Stimulated activated CD4-positive, alpha-beta T cell treated with anti-CD3 and anti-CD28 coated beads, TNF-alpha, amount 100 ng/mL, for 48 hours (primary cell): ENCODE measurements around the gene NDUFV2.
"Not testable (repeated sequence)": the region's sequence is repeated elsewhere in the genome, so short reads cannot be mapped to it uniquely, and the experiment has no call there.

Experiments
- DNase-seq, 3 donors: peaks; one replicate each; pipeline ENCODE4 v3.0.0-alpha.2; 2020; ENCODE audit warnings: low read depth in 3 of 3

The NDUFV2 gene

GRCh38 chr18:9090578-9090977, 11.9 kb upstream of the NDUFV2 start:
- DNase-seq, result no peak

- DNase-seq, result no peak
Measured at GRCh38 chr18:9091066-9091476, 11.4 kb upstream of the NDUFV2 start.

GRCh38 chr18:9092665-9093064, 9.8 kb upstream of the NDUFV2 start:
- DNase-seq, result no peak

- not testable (repeated sequence) for DNase-seq
Measured at GRCh38 chr18:9093109-9093508, 9.4 kb upstream of the NDUFV2 start.

GRCh38 chr18:9094307-9095226, 7.9 kb upstream of the NDUFV2 start:
- peak; percentile 26 to 71 (median 59) for DNase-seq

GRCh38 chr18:9095297-9096006, 7.0 kb upstream of the NDUFV2 start:
- peak in 2 of 3 donors; percentile 49 to 63 for DNase-seq

GRCh38 chr18:9096007-9096371, 6.5 kb upstream of the NDUFV2 start:
- DNase-seq, result no peak

GRCh38 chr18:9096685-9097084, 5.8 kb upstream of the NDUFV2 start:
- DNase-seq, result no peak

GRCh38 chr18:9097349-9097748, 5.2 kb upstream of the NDUFV2 start:
- no peak for DNase-seq

- DNase-seq, result no peak
Measured at GRCh38 chr18:9100796-9101195, 1.7 kb upstream of the NDUFV2 start.

- DNase-seq, result no peak
Measured at GRCh38 chr18:9101730-9102507, 580 bp upstream of the NDUFV2 start.

- no peak for DNase-seq
Measured at GRCh38 chr18:9103376-9103873, 926 bp downstream of the NDUFV2 start.

GRCh38 chr18:9104244-9104901, 1.9 kb downstream of the NDUFV2 start:
- DNase-seq, result no peak

GRCh38 chr18:9105420-9105819, 2.9 kb downstream of the NDUFV2 start:
- DNase-seq, result no peak

GRCh38 chr18:9106094-9106493, 3.6 kb downstream of the NDUFV2 start:
- DNase-seq, result no peak

GRCh38 chr18:9106800-9107584, 4.5 kb downstream of the NDUFV2 start:
- no peak for DNase-seq

- no peak for DNase-seq
Measured at GRCh38 chr18:9108911-9109310, 6.4 kb downstream of the NDUFV2 start.

GRCh38 chr18:9109523-9109922, 7.0 kb downstream of the NDUFV2 start:
- DNase-seq, result no peak

- DNase-seq, result no peak
Measured at GRCh38 chr18:9113468-9114149, 11.1 kb downstream of the NDUFV2 start.

- no peak for DNase-seq
Measured at GRCh38 chr18:9115984-9116383, 13.5 kb downstream of the NDUFV2 start.
